Measurements from ENCODE around the gene SEC24D.

SEC24D gene

DNA sequence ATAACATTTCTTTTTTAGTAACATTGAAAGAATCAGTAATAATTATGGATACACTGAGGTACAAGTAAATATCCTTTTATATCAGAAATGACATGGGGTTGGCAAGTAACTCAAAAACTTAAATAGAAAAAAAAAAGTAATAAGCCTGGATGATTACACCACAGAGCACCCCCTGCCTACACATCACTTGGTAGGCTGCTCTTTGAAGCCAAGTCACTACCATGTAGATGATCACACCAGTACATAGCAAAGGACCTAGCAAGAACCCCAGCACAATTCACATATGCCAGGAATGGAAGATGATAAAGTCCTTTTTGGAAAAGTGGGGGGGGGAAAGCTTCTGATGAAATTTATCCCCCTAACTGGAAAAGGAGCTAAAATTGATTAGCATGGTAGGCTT, 93.9 kb downstream of the SEC24D start:
- H4K91ac ChIP-seq (ENCODE audit: low read length) = no peak overlapping the region
- H2BK15ac ChIP-seq (ENCODE audit: low read depth, poor library complexity, severe bottlenecking) = no peak overlapping the region
- no peak overlapping the region for H3K4me3 ChIP-seq (ENCODE audit: insufficient read depth in 1 of 2, low read depth in 1 of 2, low read length in 2 of 2)
- H3K36me3 ChIP-seq (ENCODE audit: control insufficient read depth in 1 of 2, insufficient read depth in 2 of 2, low read depth in 1 of 2, low read length in 2 of 2) = peaks cover 31 to 85% of the 10 kb centered on the region in 2 experiments
- no peak overlapping the region for H3K14ac ChIP-seq (ENCODE audit: low read length in 2 of 2)
- no peak overlapping the region for H2AFZ ChIP-seq (ENCODE audit: low read depth, low read length)
- H3K4ac ChIP-seq (ENCODE audit: low read depth in 1 of 2, low read length in 2 of 2) = no peak overlapping the region
- no peak for DNase-seq
- H3K27ac ChIP-seq (ENCODE audit: low read length, poor library complexity, severe bottlenecking) = no peak overlapping the region
- H3K27me3 ChIP-seq (ENCODE audit: control insufficient read depth in 1 of 2, insufficient read depth in 1 of 2, low read length in 2 of 2) = no peaks in the 10 kb centered on the region
- H2BK12ac ChIP-seq (ENCODE audit: low read length in 2 of 2) = no peak overlapping the region
- no peaks in the 10 kb centered on the region for H3K9me3 ChIP-seq (ENCODE audit: control insufficient read depth, low read length)
- H2AK5ac ChIP-seq (ENCODE audit: low read length, severe bottlenecking) = no peak overlapping the region
- peaks cover 21% of the 10 kb centered on the region for H3K79me1 ChIP-seq (replicated peaks; ENCODE audit: low read length, poor library complexity, severe bottlenecking)
- no peak overlapping the region for H4K8ac ChIP-seq (ENCODE audit: low read length)
- no peak overlapping the region for H3K18ac ChIP-seq (ENCODE audit: low read depth in 1 of 2, low read length in 2 of 2)
- no peak overlapping the region for H3K23ac ChIP-seq (ENCODE audit: low read length in 2 of 2)
- H2BK120ac ChIP-seq (ENCODE audit: low read depth, low read length) = no peak overlapping the region
- H3K4me1 ChIP-seq (ENCODE audit: control insufficient read depth, insufficient read depth, low read depth, low read length) = peaks cover 5% of the 10 kb centered on the region
- no peak overlapping the region for H3K4me2 ChIP-seq (ENCODE audit: low read length, poor library complexity, severe bottlenecking)
- peak overlapping the region; percentile 70 for H3K9ac ChIP-seq (ENCODE audit: low read length)
- no peak overlapping the region for H2BK5ac ChIP-seq (ENCODE audit: low read depth, low read length, poor library complexity, severe bottlenecking)

DNA sequence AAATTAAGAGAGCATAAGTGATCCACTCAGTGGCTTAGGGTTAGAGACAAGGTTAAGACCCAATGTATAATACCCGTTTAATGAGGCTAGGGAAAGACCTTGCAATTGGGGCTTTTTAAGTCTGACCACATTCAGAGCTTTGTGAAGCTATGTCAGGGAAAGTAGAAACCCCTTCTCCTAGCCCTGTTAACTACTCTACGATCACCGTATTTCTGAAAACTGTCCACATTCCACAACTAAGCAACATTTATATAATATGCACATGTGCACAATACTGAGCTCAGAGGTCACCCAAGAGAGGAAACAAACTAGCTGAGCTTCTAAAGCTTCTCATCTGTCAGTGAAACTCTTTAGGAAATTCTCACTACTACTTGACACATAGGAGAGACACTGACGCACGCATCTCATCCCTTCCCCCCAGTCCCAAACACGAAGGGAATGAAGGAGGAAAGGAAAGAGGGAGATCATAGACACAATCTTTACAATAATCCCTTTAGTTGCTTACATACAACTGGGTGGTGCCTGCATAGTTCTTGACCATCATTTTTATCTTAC, 94.5 kb downstream of the SEC24D start:
- Histone ChIP-seq H4K8ac (ENCODE audit: low read length) (no peak overlapping the region), H3K14ac (ENCODE audit: low read length in 2 of 2) (no peak overlapping the region), H3K9me3 (ENCODE audit: control insufficient read depth, low read length) (no peaks in the 10 kb centered on the region), H3K79me1 (replicated peaks; ENCODE audit: low read length, poor library complexity, severe bottlenecking) (peaks cover 19% of the 10 kb centered on the region), H2BK5ac (ENCODE audit: low read depth, low read length, poor library complexity, severe bottlenecking) (no peak overlapping the region), H2AK5ac (ENCODE audit: low read length, severe bottlenecking) (no peak overlapping the region), H3K4ac (ENCODE audit: low read depth in 1 of 2, low read length in 2 of 2) (no peak overlapping the region), H3K4me2 (ENCODE audit: low read length, poor library complexity, severe bottlenecking) (no peak overlapping the region), H3K4me3 (ENCODE audit: insufficient read depth in 1 of 2, low read depth in 1 of 2, low read length in 2 of 2) (peak overlapping the region in 1 of 2 experiments; percentile 16), H3K36me3 (ENCODE audit: control insufficient read depth in 1 of 2, insufficient read depth in 2 of 2, low read depth in 1 of 2, low read length in 2 of 2) (peaks cover 27 to 85% of the 10 kb centered on the region in 2 experiments), H2AFZ (ENCODE audit: low read depth, low read length) (no peak overlapping the region), H4K91ac (ENCODE audit: low read length) (no peak overlapping the region), H3K27me3 (ENCODE audit: control insufficient read depth in 1 of 2, insufficient read depth in 1 of 2, low read length in 2 of 2) (no peaks in the 10 kb centered on the region), H3K9ac (ENCODE audit: low read length) (peak overlapping the region; percentile 70), H2BK120ac (ENCODE audit: low read depth, low read length) (no peak overlapping the region), H2BK15ac (ENCODE audit: low read depth, poor library complexity, severe bottlenecking) (no peak overlapping the region), H3K18ac (ENCODE audit: low read depth in 1 of 2, low read length in 2 of 2) (no peak overlapping the region), H3K4me1 (ENCODE audit: control insufficient read depth, insufficient read depth, low read depth, low read length) (peaks cover 5% of the 10 kb centered on the region), H2BK12ac (ENCODE audit: low read length in 2 of 2) (no peak overlapping the region), H3K27ac (ENCODE audit: low read length, poor library complexity, severe bottlenecking) (no peak overlapping the region), H3K23ac (ENCODE audit: low read length in 2 of 2) (no peak overlapping the region)
- 85% methylated on average over 5 of the region's 6 CpGs for whole genome bisulfite sequencing
- DNase-seq = peak; percentile 33

DNA sequence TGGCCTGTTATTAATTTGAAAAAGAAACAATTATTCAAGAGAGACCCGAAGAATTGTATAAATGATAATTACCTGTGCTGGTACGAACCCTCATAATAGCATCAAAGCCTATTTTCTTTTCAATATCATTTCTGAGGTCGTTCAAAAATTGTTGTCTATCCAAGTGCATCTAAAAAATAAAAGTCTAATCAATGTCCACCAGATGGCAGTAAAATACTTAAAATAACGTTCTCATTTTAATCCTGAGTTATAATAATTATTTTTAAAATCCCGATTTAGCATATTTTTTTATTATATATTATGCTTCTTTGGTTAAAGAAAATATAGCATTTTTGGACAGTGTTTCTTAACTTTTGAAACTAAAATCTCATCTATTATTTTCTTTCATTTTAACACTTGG, 95.1 kb downstream of the SEC24D start:
- no peaks in the 10 kb centered on the region for H3K27me3 ChIP-seq (ENCODE audit: control insufficient read depth in 1 of 2, insufficient read depth in 1 of 2, low read length in 2 of 2)
- H3K79me1 ChIP-seq (replicated peaks; ENCODE audit: low read length, poor library complexity, severe bottlenecking) = peaks cover 23% of the 10 kb centered on the region
- H4K91ac ChIP-seq (ENCODE audit: low read length) = no peak overlapping the region
- no peak overlapping the region for H2AK5ac ChIP-seq (ENCODE audit: low read length, severe bottlenecking)
- H2BK5ac ChIP-seq (ENCODE audit: low read depth, low read length, poor library complexity, severe bottlenecking) = no peak overlapping the region
- no peak overlapping the region for H2BK15ac ChIP-seq (ENCODE audit: low read depth, poor library complexity, severe bottlenecking)
- H3K36me3 ChIP-seq (ENCODE audit: control insufficient read depth in 1 of 2, insufficient read depth in 2 of 2, low read depth in 1 of 2, low read length in 2 of 2) = peaks cover 29 to 87% of the 10 kb centered on the region in 2 experiments
- DNase-seq = peak; percentile 28
- no peak overlapping the region for H3K27ac ChIP-seq (ENCODE audit: low read length, poor library complexity, severe bottlenecking)
- no peak overlapping the region for H3K23ac ChIP-seq (ENCODE audit: low read length in 2 of 2)
- WGBS = 100% methylated on average over 2 of the region's 5 CpGs
- no peak overlapping the region for H3K14ac ChIP-seq (ENCODE audit: low read length in 2 of 2)
- no peak overlapping the region for H2AFZ ChIP-seq (ENCODE audit: low read depth, low read length)
- peak overlapping the region; percentile 70 for H3K9ac ChIP-seq (ENCODE audit: low read length)
- H3K4ac ChIP-seq (ENCODE audit: low read depth in 1 of 2, low read length in 2 of 2) = no peak overlapping the region
- no peak overlapping the region for H4K8ac ChIP-seq (ENCODE audit: low read length)
- no peak overlapping the region for H2BK12ac ChIP-seq (ENCODE audit: low read length in 2 of 2)
- H2BK120ac ChIP-seq (ENCODE audit: low read depth, low read length) = no peak overlapping the region
- H3K9me3 ChIP-seq (ENCODE audit: control insufficient read depth, low read length) = no peaks in the 10 kb centered on the region
- peaks cover 5% of the 10 kb centered on the region for H3K4me1 ChIP-seq (ENCODE audit: control insufficient read depth, insufficient read depth, low read depth, low read length)
- H3K4me2 ChIP-seq (ENCODE audit: low read length, poor library complexity, severe bottlenecking) = no peak overlapping the region
- H3K18ac ChIP-seq (ENCODE audit: low read depth in 1 of 2, low read length in 2 of 2) = no peak overlapping the region
- H3K4me3 ChIP-seq (ENCODE audit: insufficient read depth in 1 of 2, low read depth in 1 of 2, low read length in 2 of 2) = no peak overlapping the region

DNA sequence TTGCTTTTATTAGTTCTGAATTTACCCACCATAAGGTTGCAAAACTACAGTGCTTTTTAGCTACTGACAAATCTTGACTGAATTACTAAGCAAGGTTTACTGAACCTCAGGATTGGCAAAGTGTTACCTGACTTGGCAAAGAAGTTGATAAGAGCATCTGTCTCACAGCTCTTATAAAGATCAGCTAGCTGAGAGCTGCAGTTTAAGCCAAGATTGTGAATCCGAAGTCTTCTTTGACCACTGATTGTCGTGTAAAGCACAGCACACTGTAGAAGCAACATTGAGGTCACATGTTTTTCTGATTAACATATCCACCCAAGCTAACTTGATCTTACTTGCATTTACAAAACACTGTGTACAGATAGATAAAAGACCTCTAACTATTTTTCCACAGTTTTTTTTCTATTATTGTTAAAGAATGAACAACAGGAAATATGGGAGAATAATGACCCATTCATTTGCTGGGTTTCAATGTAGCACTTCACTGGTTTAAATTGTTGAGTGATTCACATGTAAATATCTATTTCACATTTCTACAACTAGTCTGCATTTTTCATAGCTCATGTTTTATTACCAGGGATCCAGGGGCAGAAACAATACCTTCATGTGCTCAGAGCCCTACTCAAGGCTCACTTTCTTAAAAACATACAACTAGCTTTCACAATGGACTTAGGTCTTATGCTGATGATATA, 96.8 kb downstream of the SEC24D start:
- Histone ChIP-seq H3K27me3 (ENCODE audit: control insufficient read depth in 1 of 2, insufficient read depth in 1 of 2, low read length in 2 of 2) (no peaks in the 10 kb centered on the region), H2BK12ac (ENCODE audit: low read length in 2 of 2) (no peak overlapping the region), H4K91ac (ENCODE audit: low read length) (no peak overlapping the region), H2BK15ac (ENCODE audit: low read depth, poor library complexity, severe bottlenecking) (no peak overlapping the region), H2AFZ (ENCODE audit: low read depth, low read length) (no peak overlapping the region), H4K8ac (ENCODE audit: low read length) (no peak overlapping the region), H3K23ac (ENCODE audit: low read length in 2 of 2) (no peak overlapping the region), H3K27ac (ENCODE audit: low read length, poor library complexity, severe bottlenecking) (no peak overlapping the region), H3K9ac (ENCODE audit: low read length) (peak overlapping the region; percentile 54), H3K4ac (ENCODE audit: low read depth in 1 of 2, low read length in 2 of 2) (no peak overlapping the region), H3K9me3 (ENCODE audit: control insufficient read depth, low read length) (no peaks in the 10 kb centered on the region), H2AK5ac (ENCODE audit: low read length, severe bottlenecking) (no peak overlapping the region), H3K18ac (ENCODE audit: low read depth in 1 of 2, low read length in 2 of 2) (no peak overlapping the region), H3K4me2 (ENCODE audit: low read length, poor library complexity, severe bottlenecking) (no peak overlapping the region), H3K79me1 (replicated peaks; ENCODE audit: low read length, poor library complexity, severe bottlenecking) (peaks cover 19% of the 10 kb centered on the region), H2BK5ac (ENCODE audit: low read depth, low read length, poor library complexity, severe bottlenecking) (no peak overlapping the region), H3K4me3 (ENCODE audit: insufficient read depth in 1 of 2, low read depth in 1 of 2, low read length in 2 of 2) (no peak overlapping the region), H3K36me3 (ENCODE audit: control insufficient read depth in 1 of 2, insufficient read depth in 2 of 2, low read depth in 1 of 2, low read length in 2 of 2) (peaks cover 26 to 91% of the 10 kb centered on the region in 2 experiments), H2BK120ac (ENCODE audit: low read depth, low read length) (no peak overlapping the region), H3K14ac (ENCODE audit: low read length in 2 of 2) (no peak overlapping the region), H3K4me1 (ENCODE audit: control insufficient read depth, insufficient read depth, low read depth, low read length) (peaks cover 5% of the 10 kb centered on the region)
- no peak for DNase-seq
- WGBS = 98% methylated on average over 2 of the region's 2 CpGs

Data from mesenchymal stem cell (in vitro differentiated cells and primary cell).